Hematopoietic multipotent progenitor cell treated with erythropoietin and hydrocortisone succinate and interleukin-3 and kit ligand, for 17 days (in vitro differentiated cells): ENCODE measurements around the gene TRAF7.

Source experiments
- DNase-seq: peaks from one replicate; pipeline ENCODE4 v3.0.0-alpha.2; 2015; ENCODE audit warnings: low spot score

The TRAF7 gene

GRCh38 chr16:2183671-2184070 lies 28.1 kb downstream of the TRAF7 start:
- no peak for DNase-seq

DNA sequence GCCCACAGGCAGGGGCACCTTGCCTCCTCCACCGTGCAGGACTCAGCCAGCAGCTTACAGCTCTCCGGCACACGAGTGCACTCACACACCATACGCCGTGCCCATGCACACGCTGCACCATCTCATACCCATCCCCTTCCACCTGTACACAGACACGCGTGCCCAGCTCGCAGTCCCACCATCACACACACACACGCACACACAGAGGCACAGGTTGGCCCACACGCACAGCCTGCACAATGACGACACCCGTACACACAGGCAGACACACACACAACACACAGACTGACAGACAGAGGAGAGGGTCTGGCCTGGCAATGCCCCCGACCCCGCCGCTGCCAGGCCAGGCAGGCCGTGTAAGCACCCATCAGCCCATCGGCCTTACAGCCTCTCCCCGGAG lies 28.8 kb downstream of the TRAF7 start:
- DNase-seq = no peak

DNA sequence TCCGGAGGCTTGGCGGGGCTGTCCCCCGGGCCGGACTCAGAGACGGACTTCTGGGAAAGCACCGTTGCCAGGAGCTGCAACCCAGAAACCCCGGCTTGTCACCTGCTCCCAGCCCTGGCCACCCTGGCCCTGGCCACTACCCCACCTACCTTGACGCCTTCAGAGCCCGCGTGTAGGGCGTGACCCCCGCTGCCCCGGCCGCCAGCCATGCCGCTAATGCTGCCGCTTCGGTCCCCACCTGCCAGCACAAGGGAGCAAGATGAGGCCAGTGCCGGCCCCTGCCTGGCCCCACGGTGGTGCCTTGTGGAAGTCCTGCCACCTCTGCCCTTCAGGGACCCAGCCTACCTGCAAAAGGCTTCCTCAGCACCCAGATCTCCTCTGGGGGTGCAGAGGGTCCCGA lies 29.4 kb downstream of the TRAF7 start:
- DNase-seq = no peak

DNA sequence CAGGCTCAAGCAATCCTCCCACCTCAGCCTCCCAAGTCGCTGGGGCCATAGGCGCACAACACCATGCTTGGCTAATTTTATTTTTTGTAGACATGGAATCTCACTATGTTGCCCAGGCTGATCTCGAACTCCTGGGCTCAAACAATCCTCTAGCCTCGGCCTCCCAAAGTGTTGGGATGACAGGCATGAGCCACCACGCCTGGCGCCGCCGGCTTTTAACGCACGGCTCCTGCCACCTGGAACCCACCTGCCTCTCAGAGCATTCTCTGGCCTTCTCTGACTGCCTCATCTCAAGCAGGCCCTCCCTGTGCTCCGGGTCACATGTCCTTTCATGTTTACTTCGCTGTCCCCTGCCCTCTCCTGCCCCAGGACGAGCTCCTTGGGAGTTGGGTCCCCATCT lies 30.5 kb downstream of the TRAF7 start:
- DNase-seq = no peak

DNA sequence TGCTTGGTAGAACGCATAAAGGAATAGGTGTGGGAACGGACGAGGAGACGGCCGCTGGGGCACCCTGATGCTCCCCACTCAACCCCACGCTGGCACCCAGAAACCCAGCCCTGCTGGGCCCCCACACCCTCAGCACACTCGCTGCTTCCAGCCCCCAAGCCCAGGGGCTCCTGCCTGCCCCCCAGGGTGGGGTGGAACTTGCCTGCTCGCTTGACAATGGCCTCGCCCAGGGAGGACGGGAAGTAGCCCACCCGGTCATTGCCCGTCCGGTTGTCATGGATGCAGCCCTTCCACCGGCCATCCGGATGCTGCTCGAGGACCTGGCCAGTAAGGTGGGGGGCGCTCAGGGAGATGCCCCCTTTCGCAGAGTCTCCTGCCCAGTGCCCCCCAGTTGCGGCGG lies 30.9 kb downstream of the TRAF7 start:
- no peak for DNase-seq

GRCh38 chr16:2187212-2187611 lies 31.6 kb downstream of the TRAF7 start:
- DNase-seq = no peak

DNA sequence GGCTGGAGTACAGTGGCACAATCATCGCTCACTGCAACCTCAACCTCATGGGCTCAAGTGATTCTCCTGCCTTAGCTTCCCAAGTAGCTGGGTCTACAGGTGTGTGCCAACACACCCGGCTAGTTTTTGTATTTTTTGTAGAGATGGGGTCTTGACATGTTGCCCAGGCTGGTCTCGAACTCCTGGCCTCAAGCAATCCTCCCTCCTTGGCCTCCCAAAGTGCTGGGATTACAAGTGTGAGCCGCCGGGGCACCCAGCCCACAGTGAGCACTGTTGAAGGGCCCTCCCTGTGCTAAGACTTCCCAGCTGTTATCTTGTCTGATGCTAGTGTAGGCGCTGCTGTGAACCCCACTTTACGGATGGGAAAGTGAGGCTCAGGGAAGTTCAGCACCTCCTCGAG lies 32.8 kb downstream of the TRAF7 start:
- no peak for DNase-seq

GRCh38 chr16:2189252-2189893 lies 33.8 kb downstream of the TRAF7 start:
- no peak for DNase-seq

DNA sequence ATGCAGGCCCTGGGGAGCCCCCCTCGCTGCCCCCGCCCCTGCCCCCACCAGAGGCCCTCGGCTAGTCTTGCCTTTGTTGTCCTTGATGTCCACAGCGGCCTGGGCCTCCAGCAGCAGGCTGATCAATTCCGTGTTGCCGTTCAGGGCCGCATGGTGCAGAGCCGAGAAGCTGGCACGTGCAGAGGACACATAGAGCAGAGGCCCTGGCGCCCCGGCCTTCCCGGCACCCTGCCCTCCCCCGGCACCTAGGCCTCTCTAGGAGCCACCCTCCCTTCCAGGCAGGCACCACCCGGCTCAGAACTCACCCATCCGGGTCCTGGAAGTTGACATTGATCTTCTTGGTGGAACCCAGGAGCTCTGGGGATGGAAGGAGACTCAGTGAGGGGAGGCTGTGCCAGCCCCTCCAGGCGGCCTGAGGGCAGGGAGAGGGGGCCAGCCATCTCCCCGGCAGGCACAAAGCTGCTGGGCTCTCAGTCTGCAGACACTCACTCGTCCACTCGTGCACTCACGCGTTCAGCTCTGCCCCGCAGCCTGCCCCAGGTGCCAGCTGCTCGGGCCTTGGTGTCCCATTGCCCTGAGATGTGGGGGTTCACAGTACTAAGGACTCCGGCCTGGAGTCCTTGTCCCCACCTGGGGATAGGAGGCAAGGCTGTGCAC lies 34.5 kb downstream of the TRAF7 start:
- DNase-seq = no peak

GRCh38 chr16:2190659-2191445 lies 35.3 kb downstream of the TRAF7 start:
- no peak for DNase-seq

DNA sequence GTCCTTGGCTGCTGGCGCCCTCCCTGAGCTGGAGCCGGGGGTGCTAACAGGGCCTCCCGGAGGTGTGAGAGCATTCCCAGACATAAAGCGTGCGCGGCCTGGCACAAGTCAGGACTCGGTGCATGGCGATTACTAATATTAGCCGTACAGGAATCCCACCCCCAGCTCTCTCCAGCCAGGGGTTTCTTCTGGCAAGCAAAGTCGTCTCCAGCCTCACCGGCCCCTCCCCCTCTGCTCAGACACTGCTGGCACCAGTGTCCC lies 35.8 kb downstream of the TRAF7 start:
- no peak for DNase-seq

DNA sequence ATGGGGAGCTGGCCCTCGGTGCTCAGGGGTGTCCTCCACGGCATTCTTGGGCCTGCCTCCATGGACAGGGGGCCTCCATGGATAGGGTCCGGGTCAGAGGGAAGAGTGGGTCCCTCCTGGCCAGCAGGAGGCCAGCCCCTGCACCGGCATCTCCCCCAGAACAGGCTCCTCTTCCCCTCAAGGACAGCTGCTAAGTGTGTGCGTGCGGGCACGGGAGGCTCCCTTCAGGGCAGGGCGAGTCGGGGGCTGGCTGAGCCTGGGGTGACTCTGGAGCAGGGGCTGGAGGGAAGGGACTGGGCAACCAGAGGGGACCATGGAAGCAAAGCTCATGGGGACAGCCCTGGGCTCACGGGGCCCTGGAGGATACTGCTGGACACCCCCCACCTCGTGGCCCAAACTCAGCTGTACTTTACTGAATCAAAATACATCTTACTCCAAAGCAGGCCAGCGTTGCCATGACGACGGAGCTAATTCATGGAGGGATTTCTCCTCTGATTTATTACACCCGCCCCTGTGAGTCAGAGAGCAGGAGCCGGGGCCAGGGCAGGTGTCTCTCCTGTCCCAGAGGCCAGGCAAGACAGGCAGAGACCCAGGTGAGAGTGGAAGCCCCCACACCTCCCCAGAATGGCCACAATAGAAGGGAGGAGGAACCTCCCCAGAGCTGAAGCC lies 38.7 kb downstream of the TRAF7 start:
- DNase-seq = no peak

DNA sequence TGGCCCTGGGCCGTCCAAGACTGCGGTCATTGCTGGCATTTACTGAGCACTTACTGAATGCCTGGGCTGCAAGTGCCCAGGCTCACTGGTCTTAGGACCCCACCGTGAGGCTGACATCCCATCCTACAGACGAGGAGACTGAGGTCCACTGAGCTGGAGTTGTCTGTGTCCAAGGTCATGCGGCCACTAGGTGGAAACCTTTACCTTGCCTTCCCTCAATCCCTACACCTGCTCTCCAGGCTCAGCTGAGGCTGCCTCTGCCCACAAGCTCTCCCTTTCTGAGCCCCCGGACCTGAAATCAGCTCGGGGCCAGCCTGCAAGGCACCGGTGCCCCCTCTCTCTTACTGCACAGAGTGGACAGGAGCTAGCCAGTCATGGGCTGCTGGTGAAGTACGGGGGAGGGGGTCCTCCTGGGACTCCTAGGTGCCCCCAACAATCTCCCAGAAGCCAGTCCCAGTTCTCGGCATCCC lies 39.3 kb downstream of the TRAF7 start:
- DNase-seq = peak; percentile 65

- DNase-seq = no peak
Measured at GRCh38 chr16:2195322-2196161, 40.0 kb downstream of the TRAF7 start.

- DNase-seq = no peak
Measured at GRCh38 chr16:2196162-2196980, 40.8 kb downstream of the TRAF7 start, which contains the start of gene CASKIN1. CASKIN1 (minus strand) TSS chr16:2196605; CDS start chr16:2196432, 173 bp downstream.

DNA sequence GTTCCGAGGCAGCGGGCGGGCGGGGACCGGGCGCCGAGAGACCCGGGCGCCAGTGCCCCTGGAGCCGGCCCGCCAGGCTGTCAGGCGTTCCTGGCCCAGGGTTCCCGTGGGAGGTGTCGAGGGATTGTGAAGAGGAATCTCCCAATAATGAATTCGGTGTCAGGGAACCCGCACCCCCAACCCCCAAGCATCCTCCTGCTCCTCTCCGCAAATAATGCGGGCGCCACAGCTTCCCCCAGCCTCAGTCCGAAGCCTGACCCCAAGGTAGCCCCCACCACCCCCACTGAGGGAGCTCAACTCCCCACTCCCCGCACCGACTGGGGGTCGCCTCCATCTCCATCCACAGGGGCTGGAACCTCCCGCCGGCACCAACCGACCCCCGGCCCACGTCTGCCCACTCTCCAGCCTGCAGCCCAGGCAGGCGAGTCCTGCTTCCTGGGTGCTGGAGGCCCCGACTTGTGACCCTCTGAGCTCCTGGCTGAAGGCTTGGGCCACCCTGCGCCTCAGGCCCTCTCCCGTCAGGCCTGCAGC lies 41.5 kb downstream of the TRAF7 start:
- no peak for DNase-seq

DNA sequence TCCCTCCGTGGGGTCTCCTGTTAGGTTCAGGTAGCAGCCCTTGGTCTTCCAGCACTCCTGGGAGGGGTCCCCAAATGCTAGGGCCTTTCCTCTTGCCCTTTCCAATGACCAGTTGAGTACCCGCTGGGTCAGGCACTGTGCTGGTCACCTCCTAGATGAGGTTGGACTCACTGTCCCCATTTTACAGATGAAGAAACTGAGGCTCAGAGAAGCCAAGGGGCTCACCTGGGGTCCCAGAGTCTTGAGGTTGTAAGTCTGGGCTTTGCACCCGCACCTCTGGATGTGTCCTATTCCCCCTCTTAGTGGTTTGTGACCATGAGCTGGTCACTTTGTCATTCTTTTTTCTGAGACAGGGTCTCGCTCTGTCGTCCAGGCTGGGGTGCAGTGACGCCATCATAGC lies 42.2 kb downstream of the TRAF7 start:
- DNase-seq = no peak

GRCh38 chr16:2198283-2198682 lies 42.7 kb downstream of the TRAF7 start:
- DNase-seq = no peak

GRCh38 chr16:2199095-2199494 lies 43.5 kb downstream of the TRAF7 start:
- no peak for DNase-seq

DNA sequence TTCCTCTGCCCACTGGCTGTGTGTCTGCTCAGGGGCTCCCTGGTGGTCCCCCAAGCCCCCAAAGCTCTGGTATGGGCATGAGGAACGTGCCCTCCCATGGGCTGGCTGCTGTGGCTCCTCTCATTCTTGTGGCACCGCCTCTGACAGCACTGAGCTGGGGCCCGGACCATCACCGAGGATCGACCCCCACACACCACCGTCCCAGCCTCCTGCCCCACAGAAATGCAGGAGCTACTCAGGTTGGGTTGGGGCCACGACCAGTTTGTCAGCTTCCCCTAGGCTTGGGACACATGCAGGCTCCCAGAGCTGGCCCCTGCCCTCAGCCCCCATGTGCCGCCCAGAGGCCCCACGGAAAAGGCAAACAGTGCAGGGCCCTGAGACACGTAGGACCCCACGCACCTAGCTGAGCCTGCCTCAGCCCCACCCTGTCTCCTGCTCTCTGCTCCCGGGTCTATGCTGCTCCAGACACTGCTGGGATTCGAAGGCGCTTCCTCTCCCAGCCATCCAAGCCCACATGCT lies 44.1 kb downstream of the TRAF7 start:
- DNase-seq = no peak

- no peak for DNase-seq
Measured at GRCh38 chr16:2200313-2200712, 44.7 kb downstream of the TRAF7 start.
